ENCODE measurements around the gene C6orf89. TPM values are rescaled to one million over a fixed set of nuclear protein-coding genes. Genes with fewer than 3 reads are reported as not detected.

The C6orf89 gene
- total RNA-seq, 1 experiment from 2014 or later = 32.9 TPM

GRCh38 chr6:36936824-36937223, 51.1 kb downstream of the C6orf89 start:
- H3K4me1 ChIP-seq (ENCODE audit: control insufficient read depth in 1 of 2, insufficient read depth in 2 of 2, low read length in 2 of 2) = peaks cover 0 to 9% of the 10 kb centered on the region in 2 experiments; a peak in 2 of 4 replicates
- CTCF ChIA-PET = no interaction called here
- TF ChIP-seq RAD21 (IDR thresholded peaks at IDR 0.05; ENCODE audit: low read depth) = no peak
- no peak for TF ChIP-seq ZBTB33 (IDR thresholded peaks at IDR 0.05; ENCODE audit: extremely low read depth, insufficient replicate concordance, low read length)
- TF ChIP-seq SRF (IDR thresholded peaks at IDR 0.05; ENCODE audit: low read depth) = no peak
- no peak for TF ChIP-seq SIN3A (IDR thresholded peaks at IDR 0.05; ENCODE audit: low read depth)
- no peak for TF ChIP-seq SP1 (IDR thresholded peaks at IDR 0.05; ENCODE audit: low read depth)
- TF ChIP-seq MAX (IDR thresholded peaks at IDR 0.05) = no peak
- no peak for TF ChIP-seq ZFX (IDR thresholded peaks at IDR 0.05)
- no peak for TF ChIP-seq EZH2 (IDR thresholded peaks at IDR 0.05)
- no peak for TF ChIP-seq EZH2phosphoT487 (IDR thresholded peaks at IDR 0.05; ENCODE audit: borderline replicate concordance)
- TF ChIP-seq POLR2AphosphoS5 (IDR thresholded peaks at IDR 0.05; ENCODE audit: low read depth, low read length) = no peak
- no peak for TF ChIP-seq CTCF (IDR thresholded peaks at IDR 0.05 in 2 of 3, conservative IDR thresholded peaks at IDR 0.05 in 1 of 3; ENCODE audit: borderline replicate concordance in 1 of 3, insufficient read depth in 1 of 3, low read depth in 2 of 3, low read length in 2 of 3)
- no peak for TF ChIP-seq POLR2A (IDR thresholded peaks at IDR 0.05; ENCODE audit: borderline replicate concordance, extremely low read depth, insufficient read depth, insufficient read length)
- TF ChIP-seq ELF1 (IDR thresholded peaks at IDR 0.05; ENCODE audit: borderline replicate concordance, low read depth) = no peak
- TF ChIP-seq, protein P1, sequence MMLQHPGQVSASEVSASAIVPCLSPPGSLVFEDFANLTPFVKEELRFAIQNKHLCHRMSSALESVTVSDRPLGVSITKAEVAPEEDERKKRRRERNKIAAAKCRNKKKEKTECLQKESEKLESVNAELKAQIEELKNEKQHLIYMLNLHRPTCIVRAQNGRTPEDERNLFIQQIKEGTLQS (IDR thresholded peaks at IDR 0.05) = no peak
- TF ChIP-seq EGR1 (IDR thresholded peaks at IDR 0.05; ENCODE audit: low read depth) = no peak
- TF ChIP-seq YY1 (IDR thresholded peaks at IDR 0.05; ENCODE audit: extremely low read depth, insufficient replicate concordance, low read depth, low read length) = no peak
- no peak for TF ChIP-seq REST (IDR thresholded peaks at IDR 0.05; ENCODE audit: low read depth)
- no peak for TF ChIP-seq ZNF274 (IDR thresholded peaks at IDR 0.05; ENCODE audit: low read depth, low read length)

More at GRCh38 chr6:36936824-36937223, 51.1 kb downstream of the C6orf89 start:
- ATAC-seq (no peak), DNase-seq (ENCODE audit: low read depth, low spot score) (no peak)
- Histone ChIP-seq H3K9ac (ENCODE audit: low read length) (no peak overlapping the region), H3K36me3 (ENCODE audit: control insufficient read depth in 1 of 2, insufficient read depth in 2 of 2, low read length in 2 of 2) (no peaks in the 10 kb centered on the region), H3K79me2 (ENCODE audit: insufficient read depth, low read length) (no peaks in the 10 kb centered on the region), H4K20me1 (ENCODE audit: insufficient read depth) (no peaks in the 10 kb centered on the region), H3K4me2 (ENCODE audit: low read length) (no peak overlapping the region), H3K27me3 (ENCODE audit: insufficient read depth, low read length) (no peaks in the 10 kb centered on the region), H3K4me3 (replicated peaks in 1 of 2; ENCODE audit: low read depth in 1 of 2, low read length in 2 of 2) (no peak overlapping the region), H3K9me3 (ENCODE audit: control insufficient read depth in 1 of 2, insufficient read depth in 1 of 2, low read depth in 1 of 2, low read length in 2 of 2) (no peaks in the 10 kb centered on the region), H3K9me2 (ENCODE audit: insufficient read depth) (no peaks in the 10 kb centered on the region), H2AFZ (ENCODE audit: low read depth, low read length, poor library complexity, severe bottlenecking) (no peak overlapping the region), H3K27ac (ENCODE audit: low read depth, low read length) (no peak overlapping the region)
- POLR2A ChIA-PET = no interaction called here
- RAD21 ChIA-PET (ENCODE audit: low non-redundant PET in 1 of 2, low total read pairs in 2 of 2, uncharacterized antibody in 2 of 2, unreplicated experiment in 2 of 2) = no interaction called here
- intact Hi-C loops (cut with micrococcal nuclease) = no loop called here
- BruUV-seq (replicated peaks) = no TSS peak

Measured in HCT116 (cell line).